Heart left ventricle (tissue), 16 donors: ENCODE data around the gene WNT11. TPM values are rescaled to one million over a fixed set of nuclear protein-coding genes. Genes with fewer than 3 reads are reported as not detected.
A peak's percentile ranks its signal among the peaks of the same experiment; 100 is the strongest.

Experiments used
- ATAC-seq, 4 donors: fragments of 200-7000 bp; cut with Tn5 transposase; one replicate each; pipeline ENCODE4 v1.9.1; 2020 to 2022; ENCODE audit warnings: moderate library complexity in 4 of 4, mild to moderate bottlenecking in 3 of 4, moderate number of reproducible peaks in 1 of 4
- DNase-seq, 5 donors: peaks; one replicate each; pipeline ENCODE4 v3.0.0-alpha.2; 2020
- H3K27ac ChIP-seq, 12 donors: fragments of 200-600 bp; sonication (generic) in 4 of 12; one replicate each; pipeline versions ENCODE4 v1.5.0 to v1.8.0; 2016 to 2022; ENCODE audit warnings: mild to moderate bottlenecking in 2 of 12
- H3K27me3 ChIP-seq, 9 donors: fragments of 200-600 bp; sonication (generic) in 2 of 9; one replicate each; pipeline versions ENCODE4 v1.5.1 to v1.8.0; 2016 to 2022; ENCODE audit warnings: mild to moderate bottlenecking in 3 of 9
- H3K36me3 ChIP-seq, 9 donors: fragments of 200-600 bp; sonication (generic) in 2 of 9; one replicate each; pipeline versions ENCODE4 v1.5.0 to v1.8.0; 2018 to 2022; ENCODE audit warnings: mild to moderate bottlenecking in 2 of 9
- H3K4me1 ChIP-seq, 12 donors: fragments of 200-600 bp; sonication (generic) in 4 of 12; one replicate each; pipeline versions ENCODE4 v1.5.0 to v1.8.0; 2016 to 2022; ENCODE audit warnings: mild to moderate bottlenecking in 3 of 12
- H3K4me3 ChIP-seq, 12 donors: fragments of 200-600 bp; sonication (generic) in 4 of 12; one replicate each; pipeline versions ENCODE4 v1.5.0 to v1.8.0; 2017 to 2022; ENCODE audit warnings: mild to moderate bottlenecking in 9 of 12, moderate library complexity in 4 of 12
- H3K9me3 ChIP-seq, 12 donors: fragments of 200-600 bp; sonication (generic) in 4 of 12; one replicate each; pipeline versions ENCODE4 v1.5.0 to v1.8.0; 2016 to 2022; ENCODE audit warnings: mild to moderate bottlenecking in 1 of 12
- POLR2A ChIP-seq, 2 donors: fragments of 450-650 bp; IDR thresholded peaks; one replicate each; pipeline ENCODE4 v1.6.1; 2017; ENCODE audit warnings: antibody characterized with exemption in 2 of 2, mild to moderate bottlenecking in 2 of 2, moderate library complexity in 2 of 2
- WGBS, 4 donors: extraction: QIAGEN DNeasy Blood & Tissue Kit in 2 of 4; methylation state at CpG; one replicate each; pipeline versions ENCODE4 v1.1.5 to v1.1.7; 2013 to 2018; 5-methylcytosine and 5-hydroxymethylcytosine counted together
- intact Hi-C, 10 donors: fragments of 100-400 bp; cut with DNase I; formaldehyde crosslinking; loops; one replicate each; pipeline versions ENCODE4 v1.11.1 to v1.14.2; 2022
- polyA plus RNA-seq, 2 donors: library from polyadenylated mRNA; stranded (reverse); fragments of 200-250 nt; gene quantifications; one replicate each; pipeline ENCODE4 v1.2.3, GENCODE V29; 2013
- total RNA-seq, 9 donors: library from RNA; depleted of rRNA in 2 of 9; stranded (reverse); fragments of >200 nt in 2 of 9; fragmentation: NEBNext Ultra II Directional in 3 of 9; extraction: Animal tissue kit (Norgen Biotek cat#: 25700) in 3 of 9; gene quantifications; one replicate each; pipeline versions ENCODE4 v1.1.0 to v1.2.4, GENCODE V29; 2016 to 2023
- TF ChIP-seq, protein P1 (sequence below), 12 donors: fragments of 200-600 bp; sonication (generic) in 4 of 12; IDR thresholded peaks; one replicate each; pipeline versions ENCODE4 v1.5.0 to v1.8.0; 2018 to 2022; ENCODE audit warnings: antibody characterized with exemption in 12 of 12, mild to moderate bottlenecking in 5 of 12
- donor health status: ischemic (EF 13 %, LVEDD 7.1; RV severe dilation, severe dysfunction).
- donor health status: healthy with polysubstance abuse.
- donor health status: DM: no; HTN: yes; CAD: no.
- donor health status: DM: no; HTN: no; CAD: no.
- donor health status: ischemic (EF 25% LVEDD 6.9; RV normal size, moderate dysfunction).
- donor health status: ischemic (EF 25% LVEDD 5.7; RV mildly dilated, moderate dysfunction).
- donor health status: healthy.
- donor health status: DM: yes; HTN: yes; CAD: no.
- donor health status: ischemic (EF 35%, LVEDD 5.7; RV mildly dilated, moderate dysfunction).
- donor health status: nonischemic (EF 11% LVEDD 7.7; RV severe dilation, severe dysfunction).
- donor health status: DM: yes; HTN: yes; CAD: no.
- donor health status: PGD.
- donor health status: ischemic (EF 29% LVEDD 5.4; RV normal size, mild dysfunction).
- donor health status: nonischemic (EF 23%, LVEDD 6.1; RV moderate dilation, normal function).

Gene WNT11
- total and polyA plus RNA-seq, 11 donors: 3.8 to 20.9 (median 8.1) TPM

- ATAC-seq (no peak), DNase-seq (no peak)
- H3K27me3 ChIP-seq: no peaks in the 10 kb centered on the region
- TF ChIP-seq, protein P1, sequence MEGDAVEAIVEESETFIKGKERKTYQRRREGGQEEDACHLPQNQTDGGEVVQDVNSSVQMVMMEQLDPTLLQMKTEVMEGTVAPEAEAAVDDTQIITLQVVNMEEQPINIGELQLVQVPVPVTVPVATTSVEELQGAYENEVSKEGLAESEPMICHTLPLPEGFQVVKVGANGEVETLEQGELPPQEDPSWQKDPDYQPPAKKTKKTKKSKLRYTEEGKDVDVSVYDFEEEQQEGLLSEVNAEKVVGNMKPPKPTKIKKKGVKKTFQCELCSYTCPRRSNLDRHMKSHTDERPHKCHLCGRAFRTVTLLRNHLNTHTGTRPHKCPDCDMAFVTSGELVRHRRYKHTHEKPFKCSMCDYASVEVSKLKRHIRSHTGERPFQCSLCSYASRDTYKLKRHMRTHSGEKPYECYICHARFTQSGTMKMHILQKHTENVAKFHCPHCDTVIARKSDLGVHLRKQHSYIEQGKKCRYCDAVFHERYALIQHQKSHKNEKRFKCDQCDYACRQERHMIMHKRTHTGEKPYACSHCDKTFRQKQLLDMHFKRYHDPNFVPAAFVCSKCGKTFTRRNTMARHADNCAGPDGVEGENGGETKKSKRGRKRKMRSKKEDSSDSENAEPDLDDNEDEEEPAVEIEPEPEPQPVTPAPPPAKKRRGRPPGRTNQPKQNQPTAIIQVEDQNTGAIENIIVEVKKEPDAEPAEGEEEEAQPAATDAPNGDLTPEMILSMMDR (IDR thresholded peaks at IDR 0.05): no peak
- no peak for TF ChIP-seq POLR2A (IDR thresholded peaks at IDR 0.05)
- H3K9me3 ChIP-seq: no peaks in the 10 kb centered on the region
- peaks cover 0 to 6% (median 0%) of the 10 kb centered on the region in 12 donors for H3K4me1 ChIP-seq
- 68 to 79% (median 74%) methylated on average over 4 of the region's 4 CpGs for WGBS, 4 donors
- H3K27ac ChIP-seq: no peak overlapping the region
- intact Hi-C loops: no loop called here
- no peak overlapping the region for H3K4me3 ChIP-seq
- no peaks in the 10 kb centered on the region for H3K36me3 ChIP-seq
These were observed 35.8 kb downstream of the WNT11 start for GRCh38 chr11:76170468-76170867.

GRCh38 chr11:76169473-76169896 lies 36.8 kb downstream of the WNT11 start:
- WGBS, 4 donors: 86 to 95% (median 88%) methylated on average over 13 to 15 of the region's 15 CpGs
- Histone ChIP-seq H3K4me1 (peaks cover 0 to 6% (median 0%) of the 10 kb centered on the region in 12 donors), H3K36me3 (no peaks in the 10 kb centered on the region), H3K27me3 (no peaks in the 10 kb centered on the region), H3K4me3 (no peak overlapping the region), H3K9me3 (no peaks in the 10 kb centered on the region), H3K27ac (no peak overlapping the region)
- no peak for ATAC-seq
- intact Hi-C loops: no loop called here
- DNase-seq: peak in 1 of 5 donors; percentile 46
- TF ChIP-seq, protein P1 (IDR thresholded peaks at IDR 0.05): no peak
- TF ChIP-seq POLR2A (IDR thresholded peaks at IDR 0.05): no peak

DNA sequence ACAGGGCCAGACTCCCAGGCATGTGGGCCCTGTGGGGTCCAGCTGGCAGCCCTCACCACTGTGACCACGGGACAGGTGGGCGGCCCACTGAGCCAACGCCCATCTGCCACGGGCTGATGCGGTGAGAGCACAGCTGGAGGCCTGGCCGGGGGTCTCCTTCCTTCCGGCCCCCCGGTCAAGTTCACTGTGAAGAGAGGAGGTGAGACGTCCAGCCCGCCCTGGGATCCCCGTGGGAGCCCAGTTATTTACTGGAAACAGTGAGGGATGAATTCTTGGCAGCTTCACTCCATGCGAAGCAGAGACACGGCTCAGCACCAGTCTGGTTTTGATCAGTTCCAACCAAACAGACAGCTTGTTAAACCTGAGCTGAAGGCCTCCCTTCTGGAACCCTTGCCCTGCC lies 38.7 kb downstream of the WNT11 start:
- intact Hi-C loops: no loop called here
- Histone ChIP-seq H3K27me3 (no peaks in the 10 kb centered on the region), H3K9me3 (no peaks in the 10 kb centered on the region), H3K4me3 (no peak overlapping the region), H3K27ac (no peak overlapping the region), H3K36me3 (no peaks in the 10 kb centered on the region), H3K4me1 (peaks cover 0 to 7% (median 0%) of the 10 kb centered on the region in 12 donors)
- TF ChIP-seq, protein P1 (IDR thresholded peaks at IDR 0.05): no peak
- TF ChIP-seq POLR2A (IDR thresholded peaks at IDR 0.05): no peak
- 24 to 84% (median 57%) methylated on average over 12 to 13 of the region's 13 CpGs for WGBS, 4 donors
- ATAC-seq (peak in 1 of 4 donors; percentile 12), DNase-seq (peak in 1 of 5 donors; percentile 31)

DNA sequence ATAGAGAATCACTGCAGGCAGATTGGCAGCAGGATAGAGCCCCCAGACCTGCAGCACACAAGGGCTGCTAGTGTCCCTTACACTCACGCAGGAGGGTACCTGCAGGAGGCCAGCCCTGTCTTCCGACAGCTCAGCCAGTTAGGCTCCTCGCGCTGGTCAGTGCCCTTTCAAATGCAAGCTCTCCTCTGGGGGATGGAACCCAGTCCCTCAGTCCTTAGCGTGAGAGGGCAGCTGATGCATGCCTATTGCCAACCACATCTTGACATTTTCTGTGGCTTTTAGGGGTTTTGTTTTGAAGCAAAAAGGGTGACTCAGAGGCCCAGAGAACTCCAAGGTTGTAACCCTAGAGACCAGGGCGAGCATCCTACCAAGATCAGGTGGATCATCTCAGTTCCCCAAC lies 40.0 kb downstream of the WNT11 start:
- intact Hi-C loops: no loop called here
- H3K27ac ChIP-seq: no peak overlapping the region
- TF ChIP-seq, protein P1 (IDR thresholded peaks at IDR 0.05): no peak
- TF ChIP-seq POLR2A (IDR thresholded peaks at IDR 0.05): no peak
- H3K36me3 ChIP-seq: no peaks in the 10 kb centered on the region
- DNase-seq: peak in 1 of 5 donors; percentile 14
- ATAC-seq: no peak
- peaks cover 0 to 19% (median 9%) of the 10 kb centered on the region in 12 donors for H3K4me1 ChIP-seq
- no peaks in the 10 kb centered on the region for H3K27me3 ChIP-seq
- H3K9me3 ChIP-seq: no peaks in the 10 kb centered on the region
- 77 to 91% (median 87%) methylated on average over 6 of the region's 6 CpGs for WGBS, 4 donors
- H3K4me3 ChIP-seq: no peak overlapping the region
